GM12872 (cell line): ENCODE results near the gene DDX39A.

Experiments used
- TF ChIP-seq, protein P1 (sequence below): IDR thresholded peaks from 3 replicates; pipeline ENCODE4 v1.5.1; 2011; ENCODE audit warnings: low read depth, mild to moderate bottlenecking, low read length, moderate library complexity; ENCODE audit not compliant: insufficient read depth

The DDX39A gene

GRCh38 chr19:14405758-14406644 is 13.1 kb downstream of the DDX39A start:
- TF ChIP-seq, protein P1, sequence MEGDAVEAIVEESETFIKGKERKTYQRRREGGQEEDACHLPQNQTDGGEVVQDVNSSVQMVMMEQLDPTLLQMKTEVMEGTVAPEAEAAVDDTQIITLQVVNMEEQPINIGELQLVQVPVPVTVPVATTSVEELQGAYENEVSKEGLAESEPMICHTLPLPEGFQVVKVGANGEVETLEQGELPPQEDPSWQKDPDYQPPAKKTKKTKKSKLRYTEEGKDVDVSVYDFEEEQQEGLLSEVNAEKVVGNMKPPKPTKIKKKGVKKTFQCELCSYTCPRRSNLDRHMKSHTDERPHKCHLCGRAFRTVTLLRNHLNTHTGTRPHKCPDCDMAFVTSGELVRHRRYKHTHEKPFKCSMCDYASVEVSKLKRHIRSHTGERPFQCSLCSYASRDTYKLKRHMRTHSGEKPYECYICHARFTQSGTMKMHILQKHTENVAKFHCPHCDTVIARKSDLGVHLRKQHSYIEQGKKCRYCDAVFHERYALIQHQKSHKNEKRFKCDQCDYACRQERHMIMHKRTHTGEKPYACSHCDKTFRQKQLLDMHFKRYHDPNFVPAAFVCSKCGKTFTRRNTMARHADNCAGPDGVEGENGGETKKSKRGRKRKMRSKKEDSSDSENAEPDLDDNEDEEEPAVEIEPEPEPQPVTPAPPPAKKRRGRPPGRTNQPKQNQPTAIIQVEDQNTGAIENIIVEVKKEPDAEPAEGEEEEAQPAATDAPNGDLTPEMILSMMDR, result peak; percentile 88

DNA sequence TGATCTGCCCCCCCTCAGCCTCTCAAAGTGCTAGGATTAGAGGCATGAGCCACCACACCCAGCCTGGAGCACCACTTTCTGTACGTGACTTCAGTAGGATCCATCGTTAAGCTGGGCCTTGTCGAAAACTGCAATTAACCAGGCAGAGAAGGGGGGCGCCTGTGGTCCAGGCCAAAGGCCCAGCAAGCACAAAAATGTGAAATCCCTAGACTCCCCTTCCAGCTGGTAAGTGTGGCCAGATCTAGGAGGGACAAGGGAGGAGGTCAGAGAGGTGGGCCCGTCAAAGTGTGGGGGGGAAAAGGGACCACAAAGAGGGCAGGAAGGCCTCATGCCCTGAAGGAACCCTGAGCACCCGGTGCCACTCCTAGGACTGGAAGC is 13.8 kb downstream of the DDX39A start:
- TF ChIP-seq, protein P1, result no peak

GRCh38 chr19:14404312-14404711 is 14.8 kb downstream of the DDX39A start:
- TF ChIP-seq, protein P1, result no peak

- TF ChIP-seq, protein P1, result no peak
Observed at GRCh38 chr19:14402332-14403144, 16.6 kb downstream of the DDX39A start.

DNA sequence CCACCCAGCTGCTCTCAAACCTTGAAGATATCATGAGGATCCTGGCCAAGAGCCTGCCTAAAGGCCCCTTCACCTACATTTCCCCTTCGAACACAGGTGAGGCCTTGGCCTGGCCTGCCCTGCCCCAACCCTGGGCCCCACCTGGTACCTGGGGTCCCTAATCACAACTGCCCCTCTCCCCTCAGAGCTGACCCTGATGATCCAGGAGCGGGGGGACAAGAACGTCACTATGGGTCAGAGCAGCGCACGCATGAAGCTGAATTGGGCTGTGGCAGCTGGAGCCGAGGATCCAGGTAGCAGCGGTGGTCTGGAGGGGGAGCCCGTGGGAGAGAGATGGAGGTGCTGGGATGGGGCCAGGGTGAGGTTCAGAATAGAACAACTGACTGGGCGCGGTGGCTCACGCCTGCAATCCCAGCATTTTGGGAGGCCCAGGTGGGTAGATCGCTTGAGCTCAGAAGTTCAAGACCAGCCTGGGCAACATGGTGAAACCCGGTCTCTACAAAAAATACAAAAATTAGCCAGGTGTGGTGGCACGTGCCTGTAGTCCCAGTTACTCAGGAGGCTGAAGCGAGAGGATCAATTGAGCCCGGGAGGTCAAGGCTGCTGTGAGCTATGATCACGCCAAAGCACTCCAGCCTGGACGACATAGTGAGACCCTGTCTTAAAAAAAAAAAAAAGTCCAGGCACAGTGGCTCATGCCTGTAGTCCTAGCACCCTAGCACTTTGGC is 17.5 kb downstream of the DDX39A start:
- TF ChIP-seq, protein P1, result no peak

GRCh38 chr19:14400951-14401431 is 18.1 kb downstream of the DDX39A start:
- TF ChIP-seq, protein P1, result no peak
